ENCODE results near the gene MFAP4.

- TF ChIP-seq CTCF (IDR thresholded peaks at IDR 0.05; ENCODE audit: low read length) (no peak), EZH2phosphoT487 (IDR thresholded peaks at IDR 0.05; ENCODE audit: low read length) (no peak), EZH2 (optimal IDR thresholded peaks at IDR 0.05; ENCODE audit: low read depth, low read length) (no peak)
Measured at GRCh38 chr17:19341641-19342610, 45.1 kb downstream of the MFAP4 start.
